Measurements from ENCODE around the gene TUB.

Gene TUB, protein sequence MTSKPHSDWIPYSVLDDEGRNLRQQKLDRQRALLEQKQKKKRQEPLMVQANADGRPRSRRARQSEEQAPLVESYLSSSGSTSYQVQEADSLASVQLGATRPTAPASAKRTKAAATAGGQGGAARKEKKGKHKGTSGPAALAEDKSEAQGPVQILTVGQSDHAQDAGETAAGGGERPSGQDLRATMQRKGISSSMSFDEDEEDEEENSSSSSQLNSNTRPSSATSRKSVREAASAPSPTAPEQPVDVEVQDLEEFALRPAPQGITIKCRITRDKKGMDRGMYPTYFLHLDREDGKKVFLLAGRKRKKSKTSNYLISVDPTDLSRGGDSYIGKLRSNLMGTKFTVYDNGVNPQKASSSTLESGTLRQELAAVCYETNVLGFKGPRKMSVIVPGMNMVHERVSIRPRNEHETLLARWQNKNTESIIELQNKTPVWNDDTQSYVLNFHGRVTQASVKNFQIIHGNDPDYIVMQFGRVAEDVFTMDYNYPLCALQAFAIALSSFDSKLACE

DNA sequence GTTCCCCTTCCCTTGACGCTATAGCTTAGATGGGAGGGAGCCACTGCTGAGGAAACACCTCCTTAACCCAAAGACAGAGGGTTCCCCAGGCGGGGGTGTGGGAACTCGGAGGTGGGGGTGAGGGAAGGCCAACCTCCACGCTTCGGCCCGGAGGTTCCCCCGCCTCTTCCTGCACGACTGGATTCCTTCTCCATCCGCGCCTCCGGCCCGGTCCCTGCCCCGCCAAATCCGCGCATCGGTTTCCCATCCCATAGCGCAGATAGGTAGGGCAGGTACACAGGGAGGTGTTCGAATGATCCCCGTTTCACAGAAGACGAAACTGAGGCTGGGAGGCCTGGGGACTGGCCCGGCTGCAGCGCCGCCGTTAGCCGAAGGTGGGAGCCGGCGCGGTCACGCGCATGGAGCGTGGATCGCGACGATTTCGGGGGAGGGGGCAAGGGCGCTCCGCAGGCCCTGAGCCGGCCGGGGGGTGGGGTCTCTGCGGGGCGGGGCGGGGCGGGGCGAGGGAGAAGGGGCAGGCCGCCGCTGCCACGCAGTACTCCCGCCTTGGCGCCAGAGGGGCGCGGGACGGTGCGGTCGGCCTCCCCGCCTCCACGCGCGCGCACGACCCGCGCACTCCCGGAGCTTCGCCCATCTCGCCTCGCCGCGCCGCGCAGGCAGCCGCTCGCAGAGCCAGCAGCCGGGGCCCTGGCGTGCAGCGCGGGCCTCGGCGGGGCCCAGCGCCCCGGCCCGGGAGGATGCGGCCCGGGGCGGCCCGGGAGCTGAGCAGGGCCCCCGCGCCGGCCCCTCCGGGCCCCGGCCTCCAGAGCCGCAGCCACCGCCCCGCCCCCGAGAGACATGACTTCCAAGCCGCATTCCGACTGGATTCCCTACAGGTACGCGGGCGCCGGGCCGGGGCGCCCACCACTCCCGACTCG, at the start of gene TUB:
TSS of gene TUB (plus strand) at position 538 of the 917 bp plus-strand sequence. CDS start at position 838, 300 bp downstream.
- peak; percentile 51 for DNase-seq (ENCODE audit: low spot score)
- TF ChIP-seq, protein P1, sequence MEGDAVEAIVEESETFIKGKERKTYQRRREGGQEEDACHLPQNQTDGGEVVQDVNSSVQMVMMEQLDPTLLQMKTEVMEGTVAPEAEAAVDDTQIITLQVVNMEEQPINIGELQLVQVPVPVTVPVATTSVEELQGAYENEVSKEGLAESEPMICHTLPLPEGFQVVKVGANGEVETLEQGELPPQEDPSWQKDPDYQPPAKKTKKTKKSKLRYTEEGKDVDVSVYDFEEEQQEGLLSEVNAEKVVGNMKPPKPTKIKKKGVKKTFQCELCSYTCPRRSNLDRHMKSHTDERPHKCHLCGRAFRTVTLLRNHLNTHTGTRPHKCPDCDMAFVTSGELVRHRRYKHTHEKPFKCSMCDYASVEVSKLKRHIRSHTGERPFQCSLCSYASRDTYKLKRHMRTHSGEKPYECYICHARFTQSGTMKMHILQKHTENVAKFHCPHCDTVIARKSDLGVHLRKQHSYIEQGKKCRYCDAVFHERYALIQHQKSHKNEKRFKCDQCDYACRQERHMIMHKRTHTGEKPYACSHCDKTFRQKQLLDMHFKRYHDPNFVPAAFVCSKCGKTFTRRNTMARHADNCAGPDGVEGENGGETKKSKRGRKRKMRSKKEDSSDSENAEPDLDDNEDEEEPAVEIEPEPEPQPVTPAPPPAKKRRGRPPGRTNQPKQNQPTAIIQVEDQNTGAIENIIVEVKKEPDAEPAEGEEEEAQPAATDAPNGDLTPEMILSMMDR (IDR thresholded peaks at IDR 0.05; ENCODE audit: extremely low read depth, missing control alignments): no peak

DNA sequence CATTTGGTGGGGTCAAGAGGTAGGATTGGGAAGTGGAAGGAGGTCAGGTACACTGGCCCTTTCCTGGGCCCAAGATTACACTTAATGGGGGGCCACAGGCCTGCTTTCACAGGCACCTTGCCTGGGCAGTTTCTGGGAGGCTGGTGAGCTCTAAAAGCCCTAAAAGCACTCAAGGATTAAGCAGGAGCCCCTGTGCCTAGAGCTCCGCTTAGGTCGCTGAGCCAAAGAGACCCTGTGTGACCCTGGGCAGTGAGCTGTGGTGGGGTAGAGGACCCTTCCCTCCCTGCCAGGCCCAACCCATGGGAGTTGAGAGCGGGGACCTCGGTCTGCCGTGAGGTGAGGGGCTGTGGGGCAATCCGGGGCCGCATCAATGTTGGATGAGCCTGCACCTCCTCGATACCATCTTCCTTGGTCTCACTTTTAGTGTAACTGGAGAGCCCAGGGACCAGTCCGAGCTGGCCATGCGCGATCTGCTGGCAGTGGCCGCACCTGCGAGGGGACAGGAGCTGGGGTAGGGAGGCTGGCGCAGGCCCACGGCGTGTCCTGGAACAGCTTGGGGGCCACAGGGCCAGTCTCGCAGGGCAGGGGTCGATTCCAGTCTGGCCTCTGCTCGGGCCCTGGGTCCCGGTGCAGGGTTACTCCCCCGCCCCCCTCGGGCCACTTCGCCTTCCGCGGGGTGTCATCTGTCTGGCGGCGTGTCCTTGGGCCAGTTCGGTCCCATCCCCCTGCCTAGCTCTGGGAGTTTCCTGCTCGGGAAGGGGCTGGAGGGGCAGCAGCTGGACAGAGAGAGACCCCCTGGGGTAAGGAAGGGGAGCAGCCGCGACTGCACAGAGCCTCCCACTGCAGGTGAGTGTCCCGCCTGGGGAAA, 49.5 kb upstream of the TUB start:
- no peak for DNase-seq (ENCODE audit: low spot score)

DNA sequence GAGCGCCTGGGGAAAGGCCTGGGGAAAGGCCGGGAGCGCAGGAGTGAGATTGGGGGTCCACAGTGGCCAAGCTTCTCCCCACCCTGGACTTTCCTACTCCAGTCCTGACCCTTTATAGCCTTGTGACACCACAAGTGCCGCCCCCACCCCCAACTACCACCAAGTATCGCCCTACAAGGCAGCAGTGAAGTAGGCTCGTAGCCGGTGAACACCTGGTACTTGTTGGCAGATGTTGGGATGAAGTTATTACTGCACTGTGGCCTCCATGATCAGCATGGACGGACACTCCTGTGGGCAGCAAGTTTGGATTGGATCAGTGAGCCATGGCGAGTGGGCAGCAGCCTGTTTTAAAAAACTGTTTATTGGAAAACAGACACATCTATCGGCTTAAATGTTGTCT, 48.9 kb upstream of the TUB start:
- DNase-seq (ENCODE audit: low spot score): no peak
- TF ChIP-seq, protein P1 (IDR thresholded peaks at IDR 0.05; ENCODE audit: extremely low read depth, missing control alignments): no peak

More for the DNA sequence above, 49.5 kb upstream of the TUB start:
- TF ChIP-seq, protein P1 (IDR thresholded peaks at IDR 0.05; ENCODE audit: extremely low read depth, missing control alignments): no peak

DNA sequence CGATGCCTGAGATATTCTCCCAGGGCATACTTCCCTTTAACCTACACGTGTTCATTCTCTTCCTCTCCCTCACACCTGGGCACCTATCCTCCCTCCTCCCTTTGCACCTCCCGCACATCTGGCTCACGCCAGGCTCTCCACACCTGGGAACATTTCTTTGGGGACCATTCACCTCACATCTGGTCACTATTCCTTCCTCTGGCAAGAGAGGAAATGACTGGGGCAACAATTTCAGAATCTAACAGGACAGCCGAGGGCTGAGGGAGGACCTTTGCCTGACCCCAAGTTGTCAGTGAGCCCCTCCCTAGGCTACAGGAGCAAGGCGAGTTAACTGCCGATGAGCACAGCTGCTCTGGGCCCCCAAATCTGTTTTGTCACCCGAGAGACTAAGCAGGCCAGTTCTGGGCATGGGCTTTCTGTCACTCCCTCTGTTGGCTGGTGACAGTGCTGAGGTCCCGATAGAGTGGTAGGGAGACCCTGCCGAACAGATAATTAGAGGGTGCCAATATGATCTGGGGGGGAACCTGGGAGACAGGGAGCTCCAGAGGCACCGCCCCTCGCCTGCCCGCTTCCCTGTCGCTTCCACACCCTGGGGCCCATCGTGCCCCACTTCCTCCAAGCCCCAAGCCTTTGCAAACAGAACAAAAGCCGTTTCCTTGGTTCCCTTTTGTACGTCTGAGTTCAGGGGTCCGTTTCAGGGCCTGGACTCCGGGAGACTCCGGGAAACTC, 48.3 kb upstream of the TUB start:
- TF ChIP-seq, protein P1 (IDR thresholded peaks at IDR 0.05; ENCODE audit: extremely low read depth, missing control alignments): no peak
- DNase-seq (ENCODE audit: low spot score): no peak

DNA sequence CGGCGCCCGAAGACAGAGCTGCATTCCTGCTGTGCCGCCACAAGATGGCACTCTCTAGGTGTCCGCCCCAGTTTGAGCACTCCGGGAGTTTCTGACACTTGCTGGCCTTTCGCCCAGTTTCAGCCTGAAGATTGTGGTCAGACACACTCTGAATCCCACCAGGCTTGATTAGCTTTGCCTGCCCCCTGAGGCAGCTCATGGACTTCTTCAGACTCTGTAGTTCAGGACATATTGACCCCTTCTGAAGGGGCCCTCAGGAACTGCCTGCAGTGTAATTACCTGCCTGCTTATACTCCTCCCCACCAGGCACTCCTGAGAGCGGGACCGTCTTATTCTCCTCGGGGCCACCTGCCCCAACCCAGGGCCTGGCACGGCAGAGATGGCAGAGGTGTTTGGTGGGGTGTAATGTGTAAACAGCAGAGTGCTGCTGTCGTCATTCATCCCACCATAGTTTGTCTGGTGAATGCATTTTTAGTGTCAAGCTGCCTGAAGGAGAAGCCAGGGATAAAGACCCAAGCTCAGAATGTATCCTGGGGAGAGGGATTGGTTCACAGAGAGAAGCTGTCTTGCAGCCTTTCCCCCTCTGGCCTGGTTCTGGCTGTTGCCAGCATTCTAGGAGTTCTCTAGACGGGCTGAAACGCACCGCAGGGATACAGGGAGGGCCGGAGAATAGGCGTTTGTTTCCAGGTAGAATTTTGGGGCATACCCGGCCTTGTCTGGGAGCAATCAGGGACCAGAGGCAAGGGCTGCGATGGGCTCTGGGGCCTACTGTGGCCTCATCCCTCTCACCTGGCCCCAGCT, 47.5 kb upstream of the TUB start:
- peak; percentile 87 for DNase-seq (ENCODE audit: low spot score)
- TF ChIP-seq, protein P1 (IDR thresholded peaks at IDR 0.05; ENCODE audit: extremely low read depth, missing control alignments): peak; percentile 87
